ENCODE data around the gene NRDE2.

DNA sequence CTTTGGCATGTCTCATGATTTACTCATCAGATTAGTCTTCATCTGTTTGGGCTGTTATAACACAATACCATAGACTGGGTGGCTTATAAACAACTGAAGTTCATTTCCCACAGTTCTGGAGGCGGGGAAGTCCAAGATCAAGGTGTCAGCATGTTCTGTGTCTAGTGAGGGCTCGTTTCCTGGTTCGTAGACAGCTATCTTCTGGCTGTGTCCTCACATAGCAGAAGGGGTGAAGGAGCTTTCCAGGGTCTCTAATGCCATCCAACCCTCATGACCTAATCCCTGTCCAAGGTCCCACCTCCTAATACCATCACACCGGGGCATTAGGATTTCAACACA, 30.8 kb upstream of the NRDE2 start:
- TF ChIP-seq, protein P1, sequence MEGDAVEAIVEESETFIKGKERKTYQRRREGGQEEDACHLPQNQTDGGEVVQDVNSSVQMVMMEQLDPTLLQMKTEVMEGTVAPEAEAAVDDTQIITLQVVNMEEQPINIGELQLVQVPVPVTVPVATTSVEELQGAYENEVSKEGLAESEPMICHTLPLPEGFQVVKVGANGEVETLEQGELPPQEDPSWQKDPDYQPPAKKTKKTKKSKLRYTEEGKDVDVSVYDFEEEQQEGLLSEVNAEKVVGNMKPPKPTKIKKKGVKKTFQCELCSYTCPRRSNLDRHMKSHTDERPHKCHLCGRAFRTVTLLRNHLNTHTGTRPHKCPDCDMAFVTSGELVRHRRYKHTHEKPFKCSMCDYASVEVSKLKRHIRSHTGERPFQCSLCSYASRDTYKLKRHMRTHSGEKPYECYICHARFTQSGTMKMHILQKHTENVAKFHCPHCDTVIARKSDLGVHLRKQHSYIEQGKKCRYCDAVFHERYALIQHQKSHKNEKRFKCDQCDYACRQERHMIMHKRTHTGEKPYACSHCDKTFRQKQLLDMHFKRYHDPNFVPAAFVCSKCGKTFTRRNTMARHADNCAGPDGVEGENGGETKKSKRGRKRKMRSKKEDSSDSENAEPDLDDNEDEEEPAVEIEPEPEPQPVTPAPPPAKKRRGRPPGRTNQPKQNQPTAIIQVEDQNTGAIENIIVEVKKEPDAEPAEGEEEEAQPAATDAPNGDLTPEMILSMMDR (conservative IDR thresholded peaks at IDR 0.05): no peak
- TF ChIP-seq ZFX (IDR thresholded peaks at IDR 0.05): no peak
